GM10266 (cell line): Measurements from ENCODE around the gene CGNL1.

Source experiments
- DNase-seq: peaks from one replicate; pipeline ENCODE4 v3.0.0; 2012; ENCODE audit errors: extremely low spot score
- CTCF ChIP-seq: IDR thresholded peaks from 2 replicates; pipeline ENCODE4 v1.5.1; 2012; ENCODE audit warnings: mild to moderate bottlenecking, low read depth; ENCODE audit not compliant: control insufficient read depth, insufficient read depth; ENCODE audit errors: missing control alignments

Gene CGNL1

GRCh38 chr15:57541805-57542504 lies 165.7 kb downstream of the CGNL1 start:
- peak; percentile 82 for TF ChIP-seq CTCF
- DNase-seq: peak; percentile 38

GRCh38 chr15:57542505-57542817 lies 166.2 kb downstream of the CGNL1 start:
- TF ChIP-seq CTCF: peak; percentile 13
- no peak for DNase-seq

- DNase-seq: no peak
- no peak for TF ChIP-seq CTCF
Observed at GRCh38 chr15:57544848-57545480, 168.7 kb downstream of the CGNL1 start.

GRCh38 chr15:57545995-57546394 lies 169.7 kb downstream of the CGNL1 start:
- no peak for DNase-seq
- TF ChIP-seq CTCF: no peak

GRCh38 chr15:57547243-57547755 lies 171.0 kb downstream of the CGNL1 start:
- DNase-seq: no peak
- TF ChIP-seq CTCF: no peak

GRCh38 chr15:57548351-57548750 lies 172.0 kb downstream of the CGNL1 start:
- no peak for TF ChIP-seq CTCF
- no peak for DNase-seq

GRCh38 chr15:57548835-57549234 lies 172.5 kb downstream of the CGNL1 start:
- TF ChIP-seq CTCF: no peak
- no peak for DNase-seq
